ENCODE measurements around the gene ACVR2B.

ACVR2B gene

GRCh38 chr3:38526792-38527191 is 73.1 kb downstream of the ACVR2B start:
- no peaks in the 10 kb centered on the region for H3K27me3 ChIP-seq (ENCODE audit: low read depth, low read length)
- no peaks in the 10 kb centered on the region for H3K79me2 ChIP-seq (ENCODE audit: low read length)
- no peaks in the 10 kb centered on the region for H4K20me1 ChIP-seq (ENCODE audit: insufficient read depth, low read length)
- H3K4me1 ChIP-seq (ENCODE audit: low read length) = no peaks in the 10 kb centered on the region
- H2AFZ ChIP-seq (ENCODE audit: low read depth, low read length) = no peak overlapping the region
- H3K36me3 ChIP-seq (replicated peaks; ENCODE audit: low read depth, low read length) = peaks cover 38% of the 10 kb centered on the region
- TF ChIP-seq CTCF (IDR thresholded peaks at IDR 0.05; ENCODE audit: low read depth, low read length) (no peak), EZH2phosphoT487 (IDR thresholded peaks at IDR 0.05; ENCODE audit: low read depth) (no peak)
- H3K9ac ChIP-seq (ENCODE audit: low read length) = no peak overlapping the region
- H3K27ac ChIP-seq (ENCODE audit: low read length) = no peak overlapping the region
- no peak overlapping the region for H3K4me3 ChIP-seq (ENCODE audit: low read length)
- H3K4me2 ChIP-seq (ENCODE audit: low read length) = no peak overlapping the region
- H3K9me3 ChIP-seq (ENCODE audit: insufficient read depth, low read length) = no peaks in the 10 kb centered on the region

- Histone ChIP-seq H4K20me1 (ENCODE audit: insufficient read depth, low read length) (no peaks in the 10 kb centered on the region), H3K27ac (ENCODE audit: low read length) (no peak overlapping the region), H3K36me3 (replicated peaks; ENCODE audit: low read depth, low read length) (peaks cover 29% of the 10 kb centered on the region)
Observed at GRCh38 chr3:38528457-38528856, 74.8 kb downstream of the ACVR2B start.

GRCh38 chr3:38532529-38532928 is 78.8 kb downstream of the ACVR2B start:
- no peak overlapping the region for H3K4me3 ChIP-seq (ENCODE audit: low read length)
- no peaks in the 10 kb centered on the region for H3K79me2 ChIP-seq (ENCODE audit: low read length)
- H3K9me3 ChIP-seq (ENCODE audit: insufficient read depth, low read length) = no peaks in the 10 kb centered on the region
- H3K27me3 ChIP-seq (ENCODE audit: low read depth, low read length) = no peaks in the 10 kb centered on the region
- H3K4me2 ChIP-seq (ENCODE audit: low read length) = no peak overlapping the region
- H3K27ac ChIP-seq (ENCODE audit: low read length) = no peak overlapping the region
- H3K9ac ChIP-seq (ENCODE audit: low read length) = no peak overlapping the region
- TF ChIP-seq EZH2phosphoT487 (IDR thresholded peaks at IDR 0.05; ENCODE audit: low read depth) = no peak
- TF ChIP-seq CTCF (IDR thresholded peaks at IDR 0.05; ENCODE audit: low read depth, low read length) = no peak
- H3K36me3 ChIP-seq (replicated peaks; ENCODE audit: low read depth, low read length) = peaks cover 6% of the 10 kb centered on the region
- H4K20me1 ChIP-seq (ENCODE audit: insufficient read depth, low read length) = no peaks in the 10 kb centered on the region
- H2AFZ ChIP-seq (ENCODE audit: low read depth, low read length) = no peak overlapping the region
- H3K4me1 ChIP-seq (ENCODE audit: low read length) = no peaks in the 10 kb centered on the region

More at GRCh38 chr3:38528457-38528856, 74.8 kb downstream of the ACVR2B start:
- H3K4me1 ChIP-seq (ENCODE audit: low read length) = no peaks in the 10 kb centered on the region
- H3K79me2 ChIP-seq (ENCODE audit: low read length) = no peaks in the 10 kb centered on the region
- no peak overlapping the region for H3K4me3 ChIP-seq (ENCODE audit: low read length)
- no peaks in the 10 kb centered on the region for H3K9me3 ChIP-seq (ENCODE audit: insufficient read depth, low read length)
- no peaks in the 10 kb centered on the region for H3K27me3 ChIP-seq (ENCODE audit: low read depth, low read length)
- no peak overlapping the region for H3K9ac ChIP-seq (ENCODE audit: low read length)
- peak; percentile 38 for TF ChIP-seq CTCF (IDR thresholded peaks at IDR 0.05; ENCODE audit: low read depth, low read length)
- no peak for TF ChIP-seq EZH2phosphoT487 (IDR thresholded peaks at IDR 0.05; ENCODE audit: low read depth)
- H2AFZ ChIP-seq (ENCODE audit: low read depth, low read length) = no peak overlapping the region
- H3K4me2 ChIP-seq (ENCODE audit: low read length) = no peak overlapping the region

GRCh38 chr3:38533285-38533976 is 79.7 kb downstream of the ACVR2B start:
- TF ChIP-seq CTCF (IDR thresholded peaks at IDR 0.05; ENCODE audit: low read depth, low read length) (no peak), EZH2phosphoT487 (IDR thresholded peaks at IDR 0.05; ENCODE audit: low read depth) (no peak)
- Histone ChIP-seq H3K4me1 (ENCODE audit: low read length) (no peaks in the 10 kb centered on the region), H3K4me2 (ENCODE audit: low read length) (no peak overlapping the region), H3K9ac (ENCODE audit: low read length) (no peak overlapping the region), H3K27me3 (ENCODE audit: low read depth, low read length) (no peaks in the 10 kb centered on the region), H3K9me3 (ENCODE audit: insufficient read depth, low read length) (no peaks in the 10 kb centered on the region), H3K79me2 (ENCODE audit: low read length) (no peaks in the 10 kb centered on the region), H3K4me3 (ENCODE audit: low read length) (no peak overlapping the region), H2AFZ (ENCODE audit: low read depth, low read length) (no peak overlapping the region), H3K36me3 (replicated peaks; ENCODE audit: low read depth, low read length) (peaks cover 1% of the 10 kb centered on the region), H3K27ac (ENCODE audit: low read length) (no peak overlapping the region), H4K20me1 (ENCODE audit: insufficient read depth, low read length) (no peaks in the 10 kb centered on the region)
